HG02938 (cell line): ENCODE data around the gene CYP24A1.

Experiments used
- ATAC-seq: cut with Tn5 transposase; IDR thresholded peaks from one replicate; pipeline ENCODE4 v1.9.1; 2021; ENCODE audit warnings: mild to moderate bottlenecking, moderate library complexity; ENCODE audit not compliant: unreplicated experiment

Gene CYP24A1

GRCh38 chr20:54158226-54158625, 15.6 kb downstream of the CYP24A1 start:
- no peak for ATAC-seq

- no peak for ATAC-seq
These were observed 16.6 kb downstream of the CYP24A1 start for GRCh38 chr20:54156981-54157835.

GRCh38 chr20:54156522-54156921, 17.3 kb downstream of the CYP24A1 start:
- no peak for ATAC-seq

GRCh38 chr20:54155736-54156317, 18.0 kb downstream of the CYP24A1 start:
- ATAC-seq, result no peak

GRCh38 chr20:54154439-54154838, 19.3 kb downstream of the CYP24A1 start:
- ATAC-seq, result no peak

- ATAC-seq, result no peak
These were observed 19.9 kb downstream of the CYP24A1 start for GRCh38 chr20:54153847-54154246.

- ATAC-seq, result no peak
These were observed 20.8 kb downstream of the CYP24A1 start for GRCh38 chr20:54153041-54153327.

GRCh38 chr20:54152227-54153040, 21.4 kb downstream of the CYP24A1 start:
- no peak for ATAC-seq

GRCh38 chr20:54151511-54152226, 22.1 kb downstream of the CYP24A1 start:
- no peak for ATAC-seq

- ATAC-seq, result no peak
These were observed 22.7 kb downstream of the CYP24A1 start for GRCh38 chr20:54151075-54151439.

- no peak for ATAC-seq
These were observed 24.0 kb downstream of the CYP24A1 start for GRCh38 chr20:54149765-54150264.

- ATAC-seq, result no peak
These were observed 24.6 kb downstream of the CYP24A1 start for GRCh38 chr20:54148947-54149764.

- no peak for ATAC-seq
These were observed 27.1 kb downstream of the CYP24A1 start for GRCh38 chr20:54146672-54147071.

GRCh38 chr20:54144847-54145414, 28.9 kb downstream of the CYP24A1 start:
- ATAC-seq, result no peak

GRCh38 chr20:54140927-54141566, 32.7 kb downstream of the CYP24A1 start:
- ATAC-seq, result no peak

GRCh38 chr20:54140486-54140885, 33.3 kb downstream of the CYP24A1 start:
- no peak for ATAC-seq

- ATAC-seq, result no peak
These were observed 33.7 kb downstream of the CYP24A1 start for GRCh38 chr20:54140067-54140466.

- ATAC-seq, result no peak
These were observed 34.6 kb downstream of the CYP24A1 start for GRCh38 chr20:54139188-54139587.

- ATAC-seq, result no peak
These were observed 35.4 kb downstream of the CYP24A1 start for GRCh38 chr20:54138427-54138826.
